GM23338 (cell line): ENCODE data around the gene TFDP3. TPM values are rescaled to one million over a fixed set of nuclear protein-coding genes. Genes with fewer than 3 reads are reported as not detected.

Experiments
- ATAC-seq: fragments of 200-7000 bp; cut with Tn5 transposase; 3 replicates; pipeline ENCODE4 v1.9.1; 2020
- DNase-seq: peaks from one replicate; pipeline ENCODE4 v3.0.0-alpha.2; 2015; ENCODE audit warnings: low spot score
- H2AFZ ChIP-seq: fragments of 200-600 bp; sonication (generic); 2 replicates; pipeline ENCODE4 v1.8.0; 2016; ENCODE audit warnings: antibody characterized with exemption, mild to moderate bottlenecking, moderate library complexity
- H3F3A ChIP-seq: fragments of 200-600 bp; sonication (generic); replicated peaks from 2 replicates; pipeline ENCODE4 v1.8.0; 2017; ENCODE audit warnings: antibody characterized with exemption, mixed run types, low read depth
- H3K27ac ChIP-seq: fragments of 200-600 bp; sonication (generic); 2 replicates; pipeline ENCODE4 v1.6.1; 2016; ENCODE audit warnings: low read depth
- H3K27me3 ChIP-seq: fragments of 200-600 bp; sonication (generic); 2 replicates; pipeline ENCODE4 v1.8.0; 2016; ENCODE audit warnings: mild to moderate bottlenecking, mixed run types, moderate library complexity; ENCODE audit not compliant: insufficient read depth
- H3K36me3 ChIP-seq: fragments of 200-600 bp; sonication (generic); 2 replicates; pipeline ENCODE4 v1.8.0; 2016; ENCODE audit warnings: mild to moderate bottlenecking; ENCODE audit not compliant: insufficient read depth
- H3K4me1 ChIP-seq: fragments of 200-600 bp; sonication (generic); 2 replicates; pipeline ENCODE4 v1.8.0; 2016; ENCODE audit warnings: mild to moderate bottlenecking, moderate library complexity; ENCODE audit not compliant: insufficient read depth
- H3K4me2 ChIP-seq: fragments of 200-600 bp; sonication (generic); 2 replicates; pipeline ENCODE4 v1.7.1; 2017; ENCODE audit warnings: mixed run types
- H3K4me3 ChIP-seq: fragments of 200-600 bp; sonication (generic); 2 replicates; pipeline ENCODE4 v1.6.1; 2016; ENCODE audit warnings: mixed run types
- H3K79me2 ChIP-seq: fragments of 200-600 bp; sonication (generic); replicated peaks from 2 replicates; pipeline ENCODE4 v1.8.0; 2017; ENCODE audit warnings: mild to moderate bottlenecking; ENCODE audit not compliant: insufficient read depth
- H3K9me2 ChIP-seq: fragments of 200-600 bp; sonication (generic); 2 replicates; pipeline ENCODE4 v1.8.0; 2017; ENCODE audit not compliant: insufficient read depth
- H4K20me1 ChIP-seq: fragments of 200-600 bp; sonication (generic); replicated peaks from 2 replicates; pipeline ENCODE4 v1.8.0; 2017; ENCODE audit warnings: mild to moderate bottlenecking; ENCODE audit not compliant: insufficient read depth
- H3K27ac Mint-ChIP-seq: 2 replicates; pipeline ENCODE4 v1.8.0; 2020; ENCODE audit warnings: inconsistent platforms, mild to moderate bottlenecking, moderate library complexity, mixed read lengths
- H3K27me3 Mint-ChIP-seq: 3 replicates; pipeline ENCODE4 v1.8.0; 2022; ENCODE audit warnings: low read depth, mild to moderate bottlenecking, moderate library complexity, mixed read lengths, inconsistent platforms; ENCODE audit not compliant: insufficient read depth, poor library complexity
- H3K36me3 Mint-ChIP-seq: 3 replicates; pipeline ENCODE4 v1.8.0; 2021; ENCODE audit warnings: low read depth, mild to moderate bottlenecking, inconsistent platforms, moderate library complexity, mixed read lengths
- H3K4me1 Mint-ChIP-seq: 3 replicates; pipeline ENCODE4 v1.8.0; 2020; ENCODE audit warnings: mild to moderate bottlenecking, inconsistent platforms, mixed read lengths
- H3K4me3 Mint-ChIP-seq: 3 replicates; pipeline ENCODE4 v1.8.0; 2021; ENCODE audit warnings: moderate library complexity, mild to moderate bottlenecking, inconsistent platforms, mixed read lengths
- H3K9me3 Mint-ChIP-seq: 3 replicates; pipeline ENCODE4 v1.8.0; 2020; ENCODE audit warnings: moderate library complexity, mild to moderate bottlenecking, inconsistent platforms, mixed read lengths
- CREB1 ChIP-seq: fragments of 250-450 bp; sonication (Bioruptor Pico); IDR thresholded peaks from 2 replicates; pipeline ENCODE4 v1.5.0; 2020; ENCODE audit warnings: low read depth, mild to moderate bottlenecking, moderate library complexity
- EZH2 ChIP-seq: fragments of 200-600 bp; sonication (generic); IDR thresholded peaks from one replicate; pipeline ENCODE4 v1.8.0; 2017; ENCODE audit warnings: antibody characterized with exemption, mild to moderate bottlenecking, low read depth; ENCODE audit not compliant: unreplicated experiment
- EZH2phosphoT487 ChIP-seq: fragments of 200-600 bp; sonication (generic); IDR thresholded peaks from one replicate; pipeline ENCODE4 v1.8.1; 2018; ENCODE audit warnings: antibody characterized with exemption; ENCODE audit not compliant: unreplicated experiment
- JUNB ChIP-seq: IDR thresholded peaks from one replicate; pipeline ENCODE4 v1.6.1; 2016; ENCODE audit warnings: antibody characterized with exemption; ENCODE audit not compliant: unreplicated experiment
- NANOG ChIP-seq: IDR thresholded peaks from 2 replicates; pipeline ENCODE4 v1.6.1; 2016; ENCODE audit warnings: antibody characterized with exemption, borderline replicate concordance
- STAT1 ChIP-seq: IDR thresholded peaks from one replicate; pipeline ENCODE4 v1.6.1; 2016; ENCODE audit warnings: antibody characterized with exemption; ENCODE audit not compliant: unreplicated experiment
- ZNF114 ChIP-seq: fragments of 250-450 bp; sonication (Bioruptor Pico); IDR thresholded peaks from 2 replicates; pipeline ENCODE4 v1.5.0; 2020; ENCODE audit warnings: mild to moderate bottlenecking, moderate library complexity
- ZNF331 ChIP-seq: fragments of 250-450 bp; sonication (Bioruptor Pico); IDR thresholded peaks from 2 replicates; pipeline ENCODE4 v1.5.0; 2020; ENCODE audit warnings: low read depth, mild to moderate bottlenecking, moderate library complexity
- polyA plus RNA-seq: library from polyadenylated mRNA; unstranded; fragments of >200 nt; fragmentation: Nextera tagmentation; extraction: Ambion mirVana; gene quantifications from 2 replicates; pipeline ENCODE4 v1.2.1, GENCODE V29; 2016
- total RNA-seq: library from RNA; depleted of rRNA; stranded (reverse); fragments of >200 nt; shearing (Covaris generic); gene quantifications from 2 replicates; pipeline ENCODE4 v1.2.3, GENCODE V29; 2014
- TF ChIP-seq, protein P1 (sequence below), 2 experiments: fragments of 200-600 bp in 1 of 2; sonication (generic) in 1 of 2; conservative IDR thresholded peaks; 2 replicates each; pipeline versions ENCODE4 v1.5.1 to v1.6.1; 2016 to 2017; ENCODE audit warnings: antibody characterized with exemption in 2 of 2, low read depth in 2 of 2, mild to moderate bottlenecking in 2 of 2, moderate library complexity in 1 of 2
- TF ChIP-seq, protein P2 (sequence below): IDR thresholded peaks from one replicate; pipeline ENCODE4 v1.6.1; 2018; ENCODE audit warnings: antibody characterized with exemption; ENCODE audit not compliant: unreplicated experiment
- TF ChIP-seq, protein P3 (sequence below): IDR thresholded peaks from 2 replicates; pipeline ENCODE4 v1.6.1; 2016; ENCODE audit warnings: antibody characterized with exemption

The TFDP3 gene
- total and polyA plus RNA-seq, 2 experiments from 2014 or later = not detected

DNA sequence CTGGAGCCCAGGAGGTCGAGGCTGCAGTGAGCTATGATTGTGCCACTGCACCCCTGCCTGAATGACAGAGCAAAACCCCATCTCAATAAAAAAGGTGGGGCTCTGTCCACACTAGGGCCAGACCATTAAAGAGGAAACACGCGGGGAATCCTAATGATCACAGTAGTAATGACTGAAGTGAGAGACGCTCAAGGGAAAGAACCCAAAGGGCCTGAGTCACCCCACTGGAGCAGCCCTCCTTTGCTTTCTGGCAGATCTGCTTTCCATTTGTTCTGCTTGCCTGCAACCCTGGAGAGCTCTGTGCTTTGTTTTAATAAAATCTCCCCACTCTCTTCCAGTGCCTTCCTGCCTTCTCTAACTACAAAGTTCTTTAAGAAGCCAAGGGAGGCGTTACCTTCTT is 5.0 kb downstream of the TFDP3 start:
- H3K4me3 ChIP-seq = no peak overlapping the region
- peak; percentile 48 for ATAC-seq
- no peak overlapping the region for H3K4me2 ChIP-seq
- H2AFZ ChIP-seq = no peak overlapping the region
- H3K27ac ChIP-seq = no peak overlapping the region
- no peak overlapping the region for H3K27ac Mint-ChIP-seq
- peaks cover 7% of the 10 kb centered on the region; the same call in 2 of the 3 replicates for H3K4me1 Mint-ChIP-seq
- H3K27me3 ChIP-seq = no peaks in the 10 kb centered on the region
- no peaks in the 10 kb centered on the region for H3K79me2 ChIP-seq
- no peaks in the 10 kb centered on the region for H3K36me3 ChIP-seq
- no peaks in the 10 kb centered on the region for H4K20me1 ChIP-seq
- TF ChIP-seq, protein P1, sequence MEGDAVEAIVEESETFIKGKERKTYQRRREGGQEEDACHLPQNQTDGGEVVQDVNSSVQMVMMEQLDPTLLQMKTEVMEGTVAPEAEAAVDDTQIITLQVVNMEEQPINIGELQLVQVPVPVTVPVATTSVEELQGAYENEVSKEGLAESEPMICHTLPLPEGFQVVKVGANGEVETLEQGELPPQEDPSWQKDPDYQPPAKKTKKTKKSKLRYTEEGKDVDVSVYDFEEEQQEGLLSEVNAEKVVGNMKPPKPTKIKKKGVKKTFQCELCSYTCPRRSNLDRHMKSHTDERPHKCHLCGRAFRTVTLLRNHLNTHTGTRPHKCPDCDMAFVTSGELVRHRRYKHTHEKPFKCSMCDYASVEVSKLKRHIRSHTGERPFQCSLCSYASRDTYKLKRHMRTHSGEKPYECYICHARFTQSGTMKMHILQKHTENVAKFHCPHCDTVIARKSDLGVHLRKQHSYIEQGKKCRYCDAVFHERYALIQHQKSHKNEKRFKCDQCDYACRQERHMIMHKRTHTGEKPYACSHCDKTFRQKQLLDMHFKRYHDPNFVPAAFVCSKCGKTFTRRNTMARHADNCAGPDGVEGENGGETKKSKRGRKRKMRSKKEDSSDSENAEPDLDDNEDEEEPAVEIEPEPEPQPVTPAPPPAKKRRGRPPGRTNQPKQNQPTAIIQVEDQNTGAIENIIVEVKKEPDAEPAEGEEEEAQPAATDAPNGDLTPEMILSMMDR (conservative IDR thresholded peaks at IDR 0.05; ENCODE audit: low read depth in 2 of 2) = no peak
- TF ChIP-seq NANOG (no peak), ZNF331 (CRISPR knock-in tag) (no peak), EZH2 (no peak), EZH2phosphoT487 (no peak), CREB1 (CRISPR knock-in tag) (no peak), JUNB (no peak), STAT1 (no peak), ZNF114 (CRISPR knock-in tag) (no peak)
- TF ChIP-seq, protein P2, sequence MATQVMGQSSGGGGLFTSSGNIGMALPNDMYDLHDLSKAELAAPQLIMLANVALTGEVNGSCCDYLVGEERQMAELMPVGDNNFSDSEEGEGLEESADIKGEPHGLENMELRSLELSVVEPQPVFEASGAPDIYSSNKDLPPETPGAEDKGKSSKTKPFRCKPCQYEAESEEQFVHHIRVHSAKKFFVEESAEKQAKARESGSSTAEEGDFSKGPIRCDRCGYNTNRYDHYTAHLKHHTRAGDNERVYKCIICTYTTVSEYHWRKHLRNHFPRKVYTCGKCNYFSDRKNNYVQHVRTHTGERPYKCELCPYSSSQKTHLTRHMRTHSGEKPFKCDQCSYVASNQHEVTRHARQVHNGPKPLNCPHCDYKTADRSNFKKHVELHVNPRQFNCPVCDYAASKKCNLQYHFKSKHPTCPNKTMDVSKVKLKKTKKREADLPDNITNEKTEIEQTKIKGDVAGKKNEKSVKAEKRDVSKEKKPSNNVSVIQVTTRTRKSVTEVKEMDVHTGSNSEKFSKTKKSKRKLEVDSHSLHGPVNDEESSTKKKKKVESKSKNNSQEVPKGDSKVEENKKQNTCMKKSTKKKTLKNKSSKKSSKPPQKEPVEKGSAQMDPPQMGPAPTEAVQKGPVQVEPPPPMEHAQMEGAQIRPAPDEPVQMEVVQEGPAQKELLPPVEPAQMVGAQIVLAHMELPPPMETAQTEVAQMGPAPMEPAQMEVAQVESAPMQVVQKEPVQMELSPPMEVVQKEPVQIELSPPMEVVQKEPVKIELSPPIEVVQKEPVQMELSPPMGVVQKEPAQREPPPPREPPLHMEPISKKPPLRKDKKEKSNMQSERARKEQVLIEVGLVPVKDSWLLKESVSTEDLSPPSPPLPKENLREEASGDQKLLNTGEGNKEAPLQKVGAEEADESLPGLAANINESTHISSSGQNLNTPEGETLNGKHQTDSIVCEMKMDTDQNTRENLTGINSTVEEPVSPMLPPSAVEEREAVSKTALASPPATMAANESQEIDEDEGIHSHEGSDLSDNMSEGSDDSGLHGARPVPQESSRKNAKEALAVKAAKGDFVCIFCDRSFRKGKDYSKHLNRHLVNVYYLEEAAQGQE = no peak
- H3K27me3 Mint-ChIP-seq = no peaks in the 10 kb centered on the region
- DNase-seq = no peak
- H3K36me3 Mint-ChIP-seq = no peaks in the 10 kb centered on the region
- H3K4me1 ChIP-seq = no peaks in the 10 kb centered on the region
- H3F3A ChIP-seq = no peaks in the 10 kb centered on the region
- no peaks in the 10 kb centered on the region for H3K9me2 ChIP-seq
- no peaks in the 10 kb centered on the region for H3K9me3 Mint-ChIP-seq
- no peak overlapping the region for H3K4me3 Mint-ChIP-seq

DNA sequence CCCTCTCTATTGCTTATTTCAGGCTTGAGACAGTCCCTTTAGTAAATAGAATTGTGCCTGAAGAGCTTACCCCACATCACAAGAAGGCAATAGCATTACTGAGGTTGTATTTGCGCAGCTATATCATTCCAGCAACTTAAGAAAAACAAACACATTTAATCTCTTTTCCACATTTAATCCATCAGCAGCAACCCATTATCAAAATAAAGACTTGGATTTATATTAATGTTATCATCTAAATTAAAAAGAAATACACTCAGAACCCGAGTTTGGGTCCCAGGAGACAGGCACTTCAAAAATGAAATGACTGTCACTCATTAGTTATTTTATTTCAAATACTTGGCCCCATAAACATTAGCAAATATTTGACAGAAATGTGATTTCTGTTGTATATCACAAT is 10.4 kb downstream of the TFDP3 start:
- H3K4me1 ChIP-seq = no peaks in the 10 kb centered on the region
- H3K4me3 ChIP-seq = no peak overlapping the region
- no peaks in the 10 kb centered on the region for H3K36me3 Mint-ChIP-seq
- H3K4me3 Mint-ChIP-seq = no peak overlapping the region
- H3K27me3 ChIP-seq = no peaks in the 10 kb centered on the region
- no peaks in the 10 kb centered on the region for H3K9me2 ChIP-seq
- no peaks in the 10 kb centered on the region for H3K36me3 ChIP-seq
- no peak overlapping the region for H3K27ac Mint-ChIP-seq
- ATAC-seq (no peak), DNase-seq (no peak)
- no peaks in the 10 kb centered on the region for H4K20me1 ChIP-seq
- no peak overlapping the region for H2AFZ ChIP-seq
- no peaks in the 10 kb centered on the region for H3K4me1 Mint-ChIP-seq
- no peaks in the 10 kb centered on the region for H3K79me2 ChIP-seq
- no peak overlapping the region for H3K4me2 ChIP-seq
- H3K9me3 Mint-ChIP-seq = no peaks in the 10 kb centered on the region
- no peak overlapping the region for H3K27ac ChIP-seq
- H3F3A ChIP-seq = no peaks in the 10 kb centered on the region
- no peaks in the 10 kb centered on the region for H3K27me3 Mint-ChIP-seq
- TF ChIP-seq EZH2 (no peak), EZH2phosphoT487 (no peak), STAT1 (no peak), ZNF114 (CRISPR knock-in tag) (no peak), JUNB (no peak), ZNF331 (CRISPR knock-in tag) (no peak), CREB1 (CRISPR knock-in tag) (no peak)
- TF ChIP-seq, protein P1 (conservative IDR thresholded peaks at IDR 0.05; ENCODE audit: low read depth in 2 of 2) = no peak
- TF ChIP-seq, protein P2 = no peak
- TF ChIP-seq, protein P3, sequence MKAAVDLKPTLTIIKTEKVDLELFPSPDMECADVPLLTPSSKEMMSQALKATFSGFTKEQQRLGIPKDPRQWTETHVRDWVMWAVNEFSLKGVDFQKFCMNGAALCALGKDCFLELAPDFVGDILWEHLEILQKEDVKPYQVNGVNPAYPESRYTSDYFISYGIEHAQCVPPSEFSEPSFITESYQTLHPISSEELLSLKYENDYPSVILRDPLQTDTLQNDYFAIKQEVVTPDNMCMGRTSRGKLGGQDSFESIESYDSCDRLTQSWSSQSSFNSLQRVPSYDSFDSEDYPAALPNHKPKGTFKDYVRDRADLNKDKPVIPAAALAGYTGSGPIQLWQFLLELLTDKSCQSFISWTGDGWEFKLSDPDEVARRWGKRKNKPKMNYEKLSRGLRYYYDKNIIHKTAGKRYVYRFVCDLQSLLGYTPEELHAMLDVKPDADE = no peak
